Hematopoietic multipotent progenitor cell treated with erythropoietin and hydrocortisone succinate and interleukin-3 and kit ligand, for 15 days (in vitro differentiated cells): ENCODE measurements around the gene FHOD3.
"Not testable (repeated sequence)": the region's sequence is repeated elsewhere in the genome, so short reads cannot be mapped to it uniquely, and the experiment has no call there.

Source experiments
- DNase-seq: peaks from one replicate; pipeline ENCODE4 v3.0.0-alpha.2; 2015; ENCODE audit warnings: low spot score

Gene FHOD3

DNA sequence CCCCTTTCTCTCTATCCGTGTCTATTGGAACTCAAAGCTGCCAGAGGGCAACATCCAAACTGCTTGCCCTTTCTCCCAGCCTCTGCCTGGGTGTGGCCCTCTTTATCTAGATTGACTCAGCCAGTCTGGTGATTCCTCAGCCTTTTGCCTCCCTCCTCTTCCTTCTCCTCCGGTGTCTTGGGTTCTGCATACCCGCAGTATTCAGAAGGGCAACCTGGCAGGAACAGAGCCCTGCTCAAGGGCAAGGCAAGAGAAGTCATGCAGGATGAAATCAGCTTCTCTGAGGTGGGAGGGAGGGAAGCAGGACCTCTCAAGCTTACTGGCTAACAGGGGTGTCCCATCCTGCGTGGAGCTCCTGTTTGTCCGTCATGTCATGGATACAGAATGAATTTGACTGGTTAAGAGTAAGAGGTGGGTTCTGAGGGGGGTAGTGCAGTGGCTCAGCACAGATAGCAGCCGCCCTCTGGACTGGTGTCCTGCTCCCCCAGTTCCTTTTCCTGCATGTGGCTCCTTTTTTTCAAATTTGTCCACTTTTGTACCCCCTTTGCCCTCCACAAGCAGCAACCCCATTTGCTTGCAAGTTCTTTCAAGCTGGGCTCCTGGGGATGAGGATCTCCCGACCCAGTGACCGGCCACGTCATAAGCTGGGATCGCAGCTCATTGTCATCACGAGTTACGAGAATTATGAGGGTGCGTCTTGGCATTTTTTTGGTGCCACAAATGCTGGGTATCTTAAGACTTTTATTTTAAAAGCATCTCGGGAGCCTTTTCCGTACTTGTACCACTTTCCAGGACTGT is 154.1 kb downstream of the FHOD3 start:
- no peak for DNase-seq

- DNase-seq: no peak
Measured at GRCh38 chr18:36454245-36454644, 156.7 kb downstream of the FHOD3 start.

- DNase-seq: no peak
Measured at GRCh38 chr18:36454848-36455458, 157.4 kb downstream of the FHOD3 start.

- no peak for DNase-seq
Measured at GRCh38 chr18:36455931-36456330, 158.4 kb downstream of the FHOD3 start.

GRCh38 chr18:36456622-36457021 is 159.1 kb downstream of the FHOD3 start:
- DNase-seq: no peak

- no peak for DNase-seq
Measured at GRCh38 chr18:36457683-36458082, 160.2 kb downstream of the FHOD3 start.

DNA sequence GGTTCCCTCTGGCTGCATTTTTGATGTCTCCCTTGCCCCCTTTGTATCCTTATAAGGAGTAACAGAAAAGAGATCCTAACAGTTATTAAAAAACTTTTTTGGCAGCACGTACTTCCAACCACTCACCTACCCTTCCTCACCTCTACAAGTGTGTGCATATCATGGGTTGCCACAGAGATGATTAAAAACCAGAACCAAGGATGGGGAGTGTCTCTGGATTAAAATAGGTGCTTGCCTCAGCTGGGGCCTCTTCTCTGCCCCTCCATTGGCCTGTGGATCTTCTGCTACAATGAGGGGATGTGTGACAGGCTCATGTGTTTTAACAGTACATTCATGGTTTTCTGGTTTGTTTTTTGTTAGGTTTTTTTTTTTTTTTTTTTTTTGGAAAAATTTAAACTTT is 160.8 kb downstream of the FHOD3 start:
- DNase-seq: no peak

DNA sequence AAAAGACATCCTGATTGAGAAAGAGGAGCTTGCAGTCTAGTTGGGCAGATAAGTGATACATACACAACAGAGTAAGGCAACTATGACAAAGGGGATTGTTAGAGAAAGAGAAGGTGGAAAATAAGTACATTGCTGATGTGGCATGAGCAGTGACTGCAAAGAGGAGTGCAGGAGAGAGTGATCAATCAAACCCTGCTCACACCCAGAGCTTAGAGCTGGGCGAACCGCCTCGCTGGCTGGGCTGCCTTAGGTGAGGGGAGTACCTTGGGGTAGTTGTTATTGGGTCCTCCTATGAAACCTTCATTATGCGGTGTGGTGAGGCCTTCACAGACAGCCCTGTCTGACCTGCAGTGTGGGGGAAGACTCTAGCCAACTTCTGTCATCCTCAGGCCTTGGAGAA is 161.7 kb downstream of the FHOD3 start:
- DNase-seq: no peak

- DNase-seq: no peak
Measured at GRCh38 chr18:36459786-36460185, 162.3 kb downstream of the FHOD3 start.

DNA sequence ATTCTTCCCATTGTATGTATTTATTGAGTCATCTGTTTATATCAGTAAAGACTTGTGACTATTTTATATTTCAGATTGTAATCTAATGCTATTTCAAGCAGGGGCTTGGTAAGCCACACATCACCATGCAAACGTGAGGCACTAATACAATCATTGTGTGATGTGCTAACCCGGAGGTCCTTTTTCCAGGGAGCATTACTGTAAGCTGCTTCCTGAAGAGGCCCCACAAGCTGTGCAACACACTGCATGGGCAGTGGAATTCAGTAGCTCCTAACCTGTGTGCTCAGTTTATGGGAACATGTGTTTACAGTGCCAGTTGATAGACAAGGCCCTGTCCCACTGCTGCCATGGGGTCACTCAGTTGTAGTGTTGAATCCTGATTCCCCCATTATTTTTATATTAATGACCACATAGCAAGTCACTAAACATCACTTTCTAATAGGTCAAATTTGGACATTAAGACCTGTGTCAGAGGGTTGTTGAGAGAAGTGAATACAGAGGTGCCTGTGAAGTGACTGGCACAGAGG is 162.9 kb downstream of the FHOD3 start:
- DNase-seq: no peak

- no peak for DNase-seq
Measured at GRCh38 chr18:36460854-36461253, 163.3 kb downstream of the FHOD3 start.

- DNase-seq: no peak
Measured at GRCh38 chr18:36461551-36461987, 164.1 kb downstream of the FHOD3 start.

- not testable (repeated sequence) for DNase-seq
Measured at GRCh38 chr18:36463516-36463915, 166.0 kb downstream of the FHOD3 start.

DNA sequence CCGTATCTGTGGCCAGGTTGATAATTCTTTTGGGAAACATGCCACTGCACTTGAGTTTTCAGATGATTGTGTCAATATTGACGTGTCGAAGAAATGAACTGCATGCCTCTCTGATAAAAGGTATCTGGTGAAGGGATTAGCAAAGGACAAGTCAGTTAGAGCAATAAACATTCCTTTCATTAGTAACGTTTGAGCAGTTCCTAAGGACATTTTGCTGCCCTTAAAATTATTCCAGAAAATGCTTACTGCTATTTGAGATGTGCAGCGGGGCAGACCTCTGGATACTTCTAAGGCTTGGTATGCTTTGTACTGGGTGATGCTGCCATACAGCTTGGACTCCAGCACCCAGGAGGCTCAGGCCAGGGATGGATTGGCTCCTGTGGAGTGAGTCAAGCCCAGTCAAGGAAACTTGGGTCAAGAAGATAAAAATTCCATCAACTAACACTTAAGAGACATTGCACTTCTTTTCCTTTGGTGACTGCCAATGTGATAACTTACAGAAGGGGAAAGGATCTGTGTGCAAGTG is 166.7 kb downstream of the FHOD3 start:
- DNase-seq: no peak

DNA sequence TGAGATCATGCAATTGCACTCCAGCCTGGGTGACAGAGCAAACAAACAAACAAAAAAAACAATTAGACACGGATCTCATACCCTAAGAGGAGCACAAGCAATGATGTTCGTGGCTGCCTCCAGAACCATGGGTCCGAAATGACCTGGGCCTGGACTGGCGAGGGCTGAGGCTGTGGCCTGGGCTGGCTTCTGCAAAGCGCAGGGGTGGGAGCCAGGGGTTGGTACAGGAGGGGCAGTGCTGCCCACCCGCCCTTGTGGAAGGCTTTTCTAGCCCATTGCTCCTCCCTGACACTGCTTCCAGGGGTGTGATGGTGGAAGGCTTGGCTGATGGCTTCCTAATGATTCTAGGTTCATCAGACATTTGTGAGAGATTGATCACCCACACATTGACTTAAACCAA is 167.8 kb downstream of the FHOD3 start:
- no peak for DNase-seq

GRCh38 chr18:36465970-36466369 is 168.5 kb downstream of the FHOD3 start:
- DNase-seq: no peak

GRCh38 chr18:36467614-36468013 is 170.1 kb downstream of the FHOD3 start:
- DNase-seq: no peak

- no peak for DNase-seq
Measured at GRCh38 chr18:36468161-36468560, 170.6 kb downstream of the FHOD3 start.

DNA sequence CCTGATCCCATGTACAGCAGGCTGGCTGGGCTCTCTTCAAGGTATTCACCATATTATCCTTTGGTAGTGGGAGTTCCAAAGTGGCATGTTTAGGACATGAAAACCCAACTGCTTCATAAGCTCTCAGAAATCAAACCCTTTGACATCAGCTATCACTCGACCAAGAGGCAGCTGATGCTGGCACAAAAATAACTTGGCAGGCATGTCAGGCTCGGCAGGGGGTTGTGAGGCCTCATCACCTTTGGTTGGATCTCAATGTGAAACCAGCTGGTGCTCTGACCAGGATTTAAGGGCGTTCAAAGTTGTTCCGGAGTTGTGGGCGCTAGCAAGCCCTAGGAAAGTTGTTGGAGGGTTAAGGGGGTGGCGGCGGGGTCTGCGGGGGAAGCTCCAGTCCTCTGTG is 171.9 kb downstream of the FHOD3 start:
- no peak for DNase-seq

GRCh38 chr18:36470896-36471295 is 173.4 kb downstream of the FHOD3 start:
- no peak for DNase-seq

DNA sequence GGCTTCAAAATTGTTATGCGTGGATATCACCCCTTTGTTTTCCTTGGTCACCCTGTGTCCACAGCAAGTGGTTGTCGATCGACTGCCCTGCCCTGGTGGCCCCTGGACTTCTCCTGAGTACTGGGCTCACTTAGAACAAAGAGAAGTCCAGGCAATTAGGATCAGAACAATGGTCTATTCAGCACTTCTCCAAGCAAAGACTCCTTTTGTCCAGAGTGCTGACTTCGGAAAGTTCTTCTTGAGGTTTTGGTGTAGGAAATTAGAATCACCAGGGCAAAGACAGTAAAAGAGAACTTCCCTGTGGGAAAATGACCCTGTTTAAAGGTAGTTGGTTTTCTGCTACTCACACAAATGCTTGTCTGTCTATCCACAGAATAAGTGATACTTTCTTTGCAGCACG is 173.9 kb downstream of the FHOD3 start:
- no peak for DNase-seq

GRCh38 chr18:36476433-36476832 is 178.9 kb downstream of the FHOD3 start:
- DNase-seq: no peak

GRCh38 chr18:36477776-36478175 is 180.3 kb downstream of the FHOD3 start:
- no peak for DNase-seq
